IMR-90 (cell line): ENCODE results near the gene RUNX2.

ENCODE experiments used
- BHLHE40 ChIP-seq: fragments of 150-350 bp; IDR thresholded peaks from 2 replicates; pipeline ENCODE4 v1.6.1; 2016; ENCODE audit warnings: mild to moderate bottlenecking, low read depth, low read length
- CEBPB ChIP-seq: IDR thresholded peaks from 2 replicates; pipeline ENCODE4 v1.6.1; 2012; ENCODE audit warnings: low read depth, low read length, improper control_type of control experiment
- CHD1 ChIP-seq: IDR thresholded peaks from 2 replicates; pipeline ENCODE4 v1.6.1; 2012; ENCODE audit warnings: low read depth, low read length, improper control_type of control experiment
- ELK1 ChIP-seq: fragments of 150-350 bp; IDR thresholded peaks from 2 replicates; pipeline ENCODE4 v1.6.1; 2016; ENCODE audit warnings: low read depth, mild to moderate bottlenecking, low read length, moderate library complexity, borderline replicate concordance
- MAFK ChIP-seq: IDR thresholded peaks from 2 replicates; pipeline ENCODE4 v1.6.1; 2012; ENCODE audit warnings: low read depth, low read length, improper control_type of control experiment
- MXI1 ChIP-seq: IDR thresholded peaks from 2 replicates; pipeline ENCODE4 v1.6.1; 2012; ENCODE audit warnings: low read depth, mild to moderate bottlenecking, low read length, moderate library complexity, borderline replicate concordance
- NFE2L2 ChIP-seq: fragments of 150-350 bp; IDR thresholded peaks from 2 replicates; pipeline ENCODE4 v1.6.1; 2016; ENCODE audit warnings: low read depth, mild to moderate bottlenecking, low read length
- POLR2A ChIP-seq: IDR thresholded peaks from 2 replicates; pipeline ENCODE4 v1.6.1; 2012; ENCODE audit warnings: mild to moderate bottlenecking, low read depth, low read length
- RAD21 ChIP-seq: IDR thresholded peaks from 2 replicates; pipeline ENCODE4 v1.6.1; 2012; ENCODE audit warnings: low read length, improper control_type of control experiment
- RCOR1 ChIP-seq: IDR thresholded peaks from 2 replicates; pipeline ENCODE4 v1.6.1; 2012; ENCODE audit warnings: mild to moderate bottlenecking, low read length, improper control_type of control experiment; ENCODE audit not compliant: insufficient replicate concordance
- RFX5 ChIP-seq: IDR thresholded peaks from 2 replicates; pipeline ENCODE4 v1.8.0; 2012; ENCODE audit warnings: low read depth, mild to moderate bottlenecking, low read length, moderate library complexity
- USF2 ChIP-seq: fragments of 150-350 bp; IDR thresholded peaks from 2 replicates; pipeline ENCODE4 v1.6.1; 2017; ENCODE audit warnings: mild to moderate bottlenecking, antibody characterized with exemption, low read length, low read depth
- TF ChIP-seq, protein P1 (sequence below): conservative IDR thresholded peaks from 2 replicates; pipeline ENCODE4 v1.5.1; 2012; ENCODE audit warnings: mild to moderate bottlenecking, low read depth, low read length, improper control_type of control experiment

- TF ChIP-seq, protein P1, sequence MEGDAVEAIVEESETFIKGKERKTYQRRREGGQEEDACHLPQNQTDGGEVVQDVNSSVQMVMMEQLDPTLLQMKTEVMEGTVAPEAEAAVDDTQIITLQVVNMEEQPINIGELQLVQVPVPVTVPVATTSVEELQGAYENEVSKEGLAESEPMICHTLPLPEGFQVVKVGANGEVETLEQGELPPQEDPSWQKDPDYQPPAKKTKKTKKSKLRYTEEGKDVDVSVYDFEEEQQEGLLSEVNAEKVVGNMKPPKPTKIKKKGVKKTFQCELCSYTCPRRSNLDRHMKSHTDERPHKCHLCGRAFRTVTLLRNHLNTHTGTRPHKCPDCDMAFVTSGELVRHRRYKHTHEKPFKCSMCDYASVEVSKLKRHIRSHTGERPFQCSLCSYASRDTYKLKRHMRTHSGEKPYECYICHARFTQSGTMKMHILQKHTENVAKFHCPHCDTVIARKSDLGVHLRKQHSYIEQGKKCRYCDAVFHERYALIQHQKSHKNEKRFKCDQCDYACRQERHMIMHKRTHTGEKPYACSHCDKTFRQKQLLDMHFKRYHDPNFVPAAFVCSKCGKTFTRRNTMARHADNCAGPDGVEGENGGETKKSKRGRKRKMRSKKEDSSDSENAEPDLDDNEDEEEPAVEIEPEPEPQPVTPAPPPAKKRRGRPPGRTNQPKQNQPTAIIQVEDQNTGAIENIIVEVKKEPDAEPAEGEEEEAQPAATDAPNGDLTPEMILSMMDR, result no peak
- TF ChIP-seq POLR2A, result no peak
- no peak for TF ChIP-seq RCOR1
- no peak for TF ChIP-seq BHLHE40
- TF ChIP-seq NFE2L2, result no peak
- no peak for TF ChIP-seq MXI1
- no peak for TF ChIP-seq RFX5
- no peak for TF ChIP-seq RAD21
- no peak for TF ChIP-seq CEBPB
- TF ChIP-seq MAFK, result no peak
- no peak for TF ChIP-seq ELK1
- no peak for TF ChIP-seq CHD1
- no peak for TF ChIP-seq USF2
Observed at GRCh38 chr6:45531999-45532595, 204.0 kb downstream of the RUNX2 start.
